ENCODE measurements around the gene LRP5.

The LRP5 gene

DNA sequence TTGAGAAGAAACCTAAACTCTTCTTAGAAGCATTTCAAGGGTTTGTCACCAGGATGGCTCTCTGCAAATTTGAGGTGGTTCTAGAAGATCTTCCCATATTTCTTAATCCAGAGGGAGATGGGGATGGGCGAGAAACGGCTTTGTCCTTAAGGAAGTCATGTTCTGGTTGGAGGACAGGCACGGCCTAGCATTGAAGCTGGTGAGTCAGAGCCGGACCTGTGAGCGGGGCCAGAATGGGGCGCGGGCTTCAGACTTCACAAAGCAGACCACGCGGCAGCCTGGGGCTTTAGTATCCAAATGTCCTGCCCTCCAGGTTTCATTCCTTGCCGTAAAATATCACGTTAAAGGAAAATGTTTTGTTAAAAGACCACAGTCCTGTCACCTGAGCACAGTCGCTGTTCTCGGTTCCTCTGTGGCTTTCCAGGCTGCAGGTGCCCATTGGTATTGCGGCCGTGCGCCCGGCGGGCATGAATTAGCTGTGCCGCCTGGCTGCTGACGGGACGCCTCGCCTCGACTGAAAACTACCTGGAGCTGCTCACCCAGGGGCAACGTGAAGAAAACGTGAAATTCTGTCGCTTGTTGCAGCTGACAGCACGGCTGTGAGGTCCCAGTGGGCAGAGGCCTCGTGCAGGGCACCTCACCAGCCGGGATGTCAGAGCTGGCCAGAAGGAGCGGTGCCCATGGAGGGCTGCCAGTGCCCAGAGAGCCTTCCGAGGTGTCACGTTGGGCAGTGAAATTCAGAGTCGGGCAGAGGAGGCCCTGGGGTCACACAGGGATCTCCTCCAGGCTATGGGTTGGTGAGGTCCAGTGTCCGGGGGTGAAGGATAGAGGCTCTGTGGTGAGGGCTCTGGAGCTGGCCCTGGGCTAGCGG lies 59.0 kb downstream of the LRP5 start:
- peak; percentile 78 for DNase-seq (ENCODE audit: low read depth)

DNA sequence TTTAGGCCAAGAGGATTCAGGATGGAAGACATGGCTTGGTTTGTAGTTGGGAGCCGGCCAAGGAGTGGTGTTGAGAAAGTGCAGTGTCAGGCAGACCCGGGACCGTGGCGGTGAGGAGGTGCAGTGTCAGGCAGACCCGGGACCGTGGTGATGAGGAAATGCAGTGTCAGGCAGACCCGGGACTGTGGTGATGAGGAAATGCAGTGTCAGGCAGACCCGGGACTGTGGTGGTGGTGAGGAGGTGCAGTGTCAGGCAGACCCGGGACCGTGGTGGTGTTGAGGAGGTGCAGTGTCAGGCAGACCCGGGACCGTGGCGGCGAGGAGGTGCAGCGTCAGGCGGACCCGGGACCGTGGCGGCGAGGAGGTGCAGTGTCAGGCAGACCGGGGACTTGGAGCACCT lies 59.7 kb downstream of the LRP5 start:
- DNase-seq (ENCODE audit: low read depth), result peak; percentile 76

DNA sequence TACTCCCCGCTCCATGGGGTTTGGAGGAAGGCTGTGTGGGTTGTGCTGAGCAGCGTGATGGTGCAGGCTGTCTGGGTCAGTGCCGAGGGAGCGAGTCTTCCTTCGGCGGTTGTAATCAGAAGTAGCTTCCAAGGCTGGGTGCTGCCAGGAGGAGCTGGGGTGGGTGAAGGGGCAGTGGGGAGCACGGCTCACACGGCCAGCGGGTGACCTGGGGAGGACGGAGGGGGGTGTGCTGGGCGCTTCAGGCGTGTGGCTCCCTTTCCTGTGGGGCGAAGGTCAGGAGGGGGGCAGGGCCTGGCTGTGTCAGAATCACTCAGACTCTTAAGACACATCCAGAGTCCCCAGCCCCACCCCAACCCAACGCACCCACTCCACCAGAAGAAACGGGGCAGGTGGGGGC lies 60.2 kb downstream of the LRP5 start:
- no peak for DNase-seq (ENCODE audit: low read depth)

DNA sequence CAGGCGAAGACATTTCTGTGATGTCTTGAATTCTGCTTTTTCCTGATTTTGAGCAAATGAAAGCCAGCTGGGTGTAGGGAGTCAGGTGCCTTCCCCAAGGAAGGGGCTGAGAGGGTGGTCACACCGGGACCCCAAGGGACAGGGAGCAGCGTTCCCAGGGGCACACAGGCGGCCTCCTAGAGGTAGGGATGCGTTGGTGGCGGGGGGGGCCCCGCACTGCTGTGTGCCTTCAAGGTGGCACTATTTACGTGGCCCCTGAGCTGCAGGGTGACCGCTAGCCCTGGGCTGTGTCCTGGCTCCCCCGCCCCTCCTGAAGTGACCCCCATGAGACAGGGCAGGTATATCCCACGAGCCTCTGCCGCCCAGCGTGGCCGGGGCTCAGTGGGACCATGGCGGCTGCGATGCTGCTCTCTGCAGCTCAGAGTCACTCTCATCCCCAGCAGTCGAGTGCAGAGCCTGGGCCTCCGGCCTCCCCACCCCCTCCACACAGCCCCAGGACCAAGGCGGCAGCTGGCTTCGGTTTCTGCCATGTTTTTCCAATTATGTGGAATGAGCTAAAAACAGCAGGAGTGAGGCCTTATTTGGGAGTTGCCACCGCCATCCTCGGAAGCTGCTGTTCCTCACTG lies 60.9 kb downstream of the LRP5 start:
- DNase-seq (ENCODE audit: low read depth), result peak; percentile 5

DNA sequence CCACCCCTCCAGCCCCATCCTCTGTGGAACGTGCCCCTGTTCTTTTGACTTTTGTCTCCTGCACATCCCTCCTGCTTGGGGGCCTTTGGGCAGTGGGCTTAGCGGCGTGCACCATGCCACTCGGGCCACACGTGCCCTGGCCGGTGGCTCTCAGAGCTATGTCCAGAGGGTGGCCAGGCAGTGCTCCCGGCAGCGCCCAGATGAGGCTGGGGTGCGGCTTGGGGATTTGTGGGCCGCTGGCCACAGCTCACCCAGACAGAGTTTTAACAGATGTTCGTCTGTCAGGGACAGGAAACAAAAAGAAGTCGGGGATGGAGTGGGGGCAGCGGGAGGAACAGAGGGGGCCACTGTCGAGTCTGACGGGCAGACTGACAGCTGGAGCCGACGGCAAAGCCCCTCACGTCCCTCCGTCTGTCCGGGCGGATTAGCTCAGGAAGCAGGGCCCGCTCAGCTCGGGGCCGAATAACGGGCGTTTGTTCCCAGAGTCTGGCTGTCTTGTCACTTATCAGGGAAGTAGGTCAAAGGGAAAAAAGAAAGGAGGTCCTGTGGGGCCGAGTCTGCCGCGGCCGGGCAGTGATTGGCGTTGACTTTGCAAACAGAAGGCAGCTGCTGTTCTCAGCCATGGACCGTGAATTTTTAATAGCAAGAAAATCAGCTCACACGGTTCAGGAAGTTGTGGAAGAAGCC lies 61.6 kb downstream of the LRP5 start:
- DNase-seq (ENCODE audit: low read depth), result peak; percentile 44

DNA sequence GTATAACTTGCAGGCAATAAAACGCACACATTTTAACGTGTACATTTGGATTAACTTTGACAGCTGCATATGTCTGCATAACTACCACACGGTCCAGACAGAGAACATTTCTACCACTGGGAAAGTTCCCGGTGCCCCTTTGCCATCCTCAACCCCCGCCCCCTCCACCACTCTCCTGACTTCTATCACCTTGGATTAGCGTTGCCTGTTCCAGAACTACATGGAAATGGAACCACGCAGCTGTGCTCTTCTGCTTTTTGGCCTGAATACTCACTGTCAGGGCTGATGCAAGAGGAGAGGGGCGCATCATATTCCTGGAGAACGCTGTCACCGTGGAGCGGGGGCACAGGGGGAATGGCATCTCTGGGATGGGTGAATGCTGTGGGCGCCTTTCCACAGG lies 62.1 kb downstream of the LRP5 start:
- peak; percentile 25 for DNase-seq (ENCODE audit: low read depth)

DNA sequence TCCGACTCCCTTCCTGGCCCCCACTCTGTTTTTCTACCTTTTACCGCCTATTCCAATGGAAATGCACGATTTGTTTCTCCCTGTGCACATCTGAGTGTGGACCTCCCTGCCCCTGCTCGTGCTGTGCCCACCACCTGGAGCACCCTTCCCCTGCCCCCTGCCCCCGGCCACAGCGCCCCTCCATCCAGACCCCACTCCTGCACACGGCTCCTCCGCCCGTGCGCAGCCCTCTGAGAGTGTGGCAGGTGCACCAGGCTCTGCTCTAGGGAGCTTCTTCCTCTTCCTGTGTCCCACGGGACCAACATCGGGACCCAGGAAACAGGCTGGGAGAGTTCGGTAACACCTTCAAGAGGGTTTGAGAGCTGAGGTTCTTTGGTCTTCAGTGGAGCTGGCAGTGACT lies 62.9 kb downstream of the LRP5 start:
- no peak for DNase-seq (ENCODE audit: low read depth)

DNA sequence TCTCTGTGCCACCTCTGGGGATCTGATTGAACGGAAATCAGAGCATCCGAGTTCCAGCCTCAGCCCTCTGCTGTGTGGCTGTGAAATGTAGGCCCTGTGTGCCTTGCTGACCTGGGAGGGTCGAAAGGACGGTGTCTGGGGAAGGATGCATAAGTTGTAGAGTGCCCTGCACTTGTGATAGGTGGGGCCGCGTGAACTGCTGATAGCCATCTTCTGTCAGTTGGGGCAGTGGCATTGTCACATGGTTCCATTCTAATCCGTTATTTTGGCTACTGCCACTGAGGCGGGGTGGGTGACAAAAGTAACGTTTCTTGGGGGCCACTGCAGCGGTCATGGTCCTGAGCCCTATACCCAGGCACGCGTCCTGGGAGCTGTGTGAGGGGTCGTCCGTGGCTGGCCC lies 63.4 kb downstream of the LRP5 start:
- no peak for DNase-seq (ENCODE audit: low read depth)

DNA sequence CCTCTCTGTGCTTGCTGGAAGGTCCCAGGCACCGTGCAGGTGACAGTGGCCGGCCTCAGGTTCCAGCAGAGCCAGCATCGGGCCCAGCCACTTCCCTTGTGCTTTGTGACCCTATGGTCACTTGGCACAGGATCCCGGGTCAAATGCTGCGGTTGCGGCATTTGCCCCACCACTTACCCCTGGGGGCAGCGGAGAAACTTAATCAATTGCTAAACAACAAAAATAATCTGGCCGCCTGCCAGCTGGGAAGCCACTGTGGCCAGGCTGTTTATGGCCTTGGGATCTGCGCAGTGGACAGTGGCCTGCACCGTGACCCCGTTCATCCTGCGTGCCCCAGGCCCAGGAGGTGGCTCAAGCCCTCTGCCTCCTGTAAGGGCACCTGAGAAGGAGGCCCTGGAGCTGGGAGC lies 65.0 kb downstream of the LRP5 start:
- DNase-seq (ENCODE audit: low read depth), result no peak

DNA sequence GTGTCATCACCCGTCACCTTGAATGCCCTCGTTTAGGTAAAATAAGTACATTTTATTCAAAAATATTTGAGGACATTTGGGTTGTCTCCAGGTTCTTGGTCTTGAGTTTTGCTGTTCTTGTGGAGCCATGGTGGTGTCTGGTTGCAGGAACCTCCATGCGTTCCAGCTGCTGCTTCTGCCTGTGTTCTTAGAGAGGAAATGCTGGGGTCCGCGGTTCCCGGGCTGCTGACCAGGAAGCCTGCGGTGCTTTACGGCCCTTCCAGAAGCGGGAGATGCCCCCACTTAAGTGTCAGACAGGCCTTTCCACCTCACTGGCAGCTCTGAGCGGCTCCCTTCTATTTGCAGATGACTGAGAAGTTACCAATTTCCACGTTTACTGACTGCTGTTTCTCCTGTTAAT lies 66.8 kb downstream of the LRP5 start:
- no peak for DNase-seq (ENCODE audit: low read depth)

DNA sequence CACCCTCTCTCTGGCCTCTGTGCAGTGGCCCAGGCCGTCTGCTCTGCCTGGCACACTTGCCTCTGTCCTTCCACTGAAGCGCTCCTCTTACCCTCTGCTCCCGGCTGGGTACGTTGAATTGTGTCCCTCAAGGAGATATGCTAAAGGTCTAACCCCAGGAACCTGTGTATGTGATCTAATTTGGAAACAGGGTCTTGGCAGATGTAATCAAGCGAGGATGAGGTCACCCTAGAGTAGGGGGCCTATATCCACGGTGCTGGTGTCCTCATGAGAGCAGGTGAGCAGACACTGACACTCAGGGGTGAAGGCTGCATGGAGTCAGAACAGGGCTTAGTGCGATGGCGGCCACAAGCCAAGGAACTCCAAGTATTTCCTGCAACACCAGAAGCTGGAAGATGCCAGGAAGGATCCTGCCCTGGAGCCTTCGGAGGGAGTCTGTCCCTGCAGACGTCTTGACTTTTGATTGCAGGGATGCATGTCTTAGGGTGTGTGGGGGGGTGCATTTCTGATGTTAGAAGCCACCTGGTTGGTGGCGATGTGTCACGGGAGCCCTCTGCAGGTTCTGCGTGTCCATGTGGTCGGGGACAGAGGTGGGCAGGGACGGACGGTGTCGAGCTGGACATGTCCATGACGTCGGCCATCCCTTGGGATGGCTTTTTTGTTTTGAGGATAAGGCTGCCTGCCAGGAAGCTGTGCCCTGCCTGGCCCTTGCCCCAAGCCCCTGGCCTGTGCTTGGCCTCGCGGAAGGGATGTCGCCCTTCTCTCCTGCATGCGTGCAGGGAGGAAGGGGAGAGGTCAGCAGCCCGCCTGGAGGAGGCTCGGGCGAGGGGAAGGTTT lies 68.6 kb downstream of the LRP5 start:
- peak; percentile 11 for DNase-seq (ENCODE audit: low read depth)

DNA sequence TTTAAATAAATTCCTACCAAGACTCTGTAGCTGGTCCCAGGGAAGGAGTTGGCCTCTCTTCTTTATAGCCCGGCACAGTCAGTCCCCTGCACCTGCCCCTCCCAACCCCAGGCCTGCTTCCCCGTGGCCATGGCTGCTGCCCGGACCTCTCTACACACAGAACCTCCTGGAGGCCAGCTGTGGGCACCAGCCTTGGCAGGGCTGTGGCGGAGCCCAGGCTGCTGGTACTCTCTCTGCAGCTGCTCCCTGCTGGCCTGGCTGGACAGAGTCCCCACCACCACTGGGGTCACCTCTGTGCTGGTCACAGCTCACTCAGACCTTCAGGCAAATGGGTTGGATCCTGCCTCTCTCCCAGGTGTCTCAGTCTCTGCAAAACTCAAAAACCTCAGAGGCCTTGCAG lies 69.3 kb downstream of the LRP5 start:
- DNase-seq (ENCODE audit: low read depth), result no peak

DNA sequence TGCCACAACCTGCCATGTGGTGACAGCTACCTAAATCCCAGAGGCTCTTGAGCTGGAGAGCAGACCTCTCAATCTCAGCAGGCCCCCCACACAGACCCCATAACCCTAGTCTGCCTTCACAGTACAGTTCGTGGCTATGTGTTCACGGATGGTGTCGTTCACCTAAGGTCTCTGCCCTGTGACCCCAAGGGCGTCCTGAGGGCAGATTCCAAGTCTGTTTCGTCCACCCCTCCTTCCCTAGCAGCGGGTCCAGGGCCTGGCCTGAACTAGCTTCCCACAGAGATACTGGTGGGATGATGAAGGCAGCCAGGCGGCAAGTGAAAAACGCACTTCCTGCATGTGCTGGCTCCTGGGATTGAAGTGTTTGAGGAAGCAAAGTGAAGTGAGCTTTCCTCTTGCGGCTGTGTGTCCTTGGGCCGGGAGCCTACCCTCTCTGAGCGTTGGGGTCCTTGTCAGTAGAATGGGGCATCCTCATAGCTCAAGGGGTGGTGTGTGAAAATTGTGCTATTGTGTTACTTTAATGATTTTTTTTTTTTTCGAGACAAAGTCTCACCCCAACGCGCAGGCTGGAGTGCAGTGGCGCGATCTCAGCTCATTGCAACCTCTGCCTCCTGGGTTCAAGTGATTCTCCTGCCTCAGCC lies 70.1 kb downstream of the LRP5 start:
- no peak for DNase-seq (ENCODE audit: low read depth)

DNA sequence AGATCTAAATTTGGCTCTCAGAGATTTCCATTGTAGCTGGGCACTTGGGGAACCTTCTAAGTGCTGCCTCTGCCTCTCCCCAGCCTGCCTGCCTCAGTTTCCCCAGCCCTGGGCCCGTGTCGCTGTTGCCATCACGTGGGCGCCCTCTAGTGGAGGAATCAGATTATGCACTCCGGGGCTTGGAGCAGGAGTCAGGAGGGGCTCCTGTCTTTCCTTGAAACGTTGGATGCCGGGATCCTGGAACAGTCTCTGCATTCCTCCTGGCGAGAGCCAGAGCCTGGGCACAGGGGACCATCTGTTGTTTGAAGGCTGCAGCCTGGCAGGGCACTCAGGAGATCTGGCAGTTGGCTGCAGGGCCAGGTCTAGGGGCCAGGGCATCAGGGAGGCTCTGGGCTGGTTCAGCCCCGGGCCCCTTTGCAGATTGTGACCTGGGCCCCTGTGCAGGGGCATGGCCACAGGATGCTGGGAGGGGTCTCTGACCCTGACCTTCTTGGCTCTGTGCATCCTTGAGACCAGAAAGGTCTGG lies 71.6 kb downstream of the LRP5 start:
- DNase-seq (ENCODE audit: low read depth), result peak; percentile 29

DNA sequence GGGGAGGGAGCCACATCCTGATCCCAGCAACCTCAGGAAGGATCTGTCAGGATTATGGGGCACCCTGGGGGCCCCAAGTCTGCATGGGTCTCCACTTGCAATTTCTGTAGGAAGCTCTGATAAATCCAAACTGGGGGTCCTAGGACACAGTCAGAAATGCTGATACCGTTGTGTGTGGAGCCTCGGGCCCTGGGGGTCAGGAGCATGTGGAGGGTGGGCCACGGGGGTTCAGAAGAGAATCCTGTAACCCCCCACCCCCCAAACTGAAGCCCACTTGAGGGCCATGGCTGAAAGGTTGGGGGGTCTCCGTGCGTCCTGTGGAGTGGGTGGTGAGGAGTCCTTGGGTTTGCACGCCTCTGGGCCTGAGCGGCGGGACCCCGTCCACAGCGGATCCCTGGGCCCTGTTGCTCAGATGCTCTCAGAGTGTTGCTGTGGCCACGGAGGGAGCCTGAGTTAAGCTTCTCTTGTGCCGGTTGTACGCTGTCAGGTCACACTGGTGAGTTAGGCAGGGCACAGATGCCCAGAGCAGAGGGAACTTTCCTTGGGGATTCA lies 72.2 kb downstream of the LRP5 start:
- DNase-seq (ENCODE audit: low read depth), result no peak

DNA sequence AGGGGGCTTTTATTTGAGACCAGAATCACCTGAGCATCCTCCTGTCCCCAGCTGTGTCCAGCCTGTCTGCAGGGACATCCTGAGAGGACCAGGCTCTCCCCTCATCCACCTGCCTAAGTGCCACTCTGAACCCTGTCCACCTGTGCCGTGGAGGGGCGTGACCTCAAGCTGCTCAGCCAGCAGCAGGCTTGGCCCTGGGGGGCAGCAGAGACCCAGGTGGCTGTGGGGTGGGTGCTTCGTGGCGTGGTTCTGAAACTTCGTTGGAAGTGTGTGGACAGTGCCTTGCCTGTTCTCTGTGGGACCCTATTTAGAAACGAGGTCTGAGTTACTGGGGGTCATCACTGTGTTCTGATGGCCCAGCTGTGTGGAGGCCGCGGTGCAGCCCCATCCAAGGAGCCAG lies 72.7 kb downstream of the LRP5 start:
- no peak for DNase-seq (ENCODE audit: low read depth)

DNA sequence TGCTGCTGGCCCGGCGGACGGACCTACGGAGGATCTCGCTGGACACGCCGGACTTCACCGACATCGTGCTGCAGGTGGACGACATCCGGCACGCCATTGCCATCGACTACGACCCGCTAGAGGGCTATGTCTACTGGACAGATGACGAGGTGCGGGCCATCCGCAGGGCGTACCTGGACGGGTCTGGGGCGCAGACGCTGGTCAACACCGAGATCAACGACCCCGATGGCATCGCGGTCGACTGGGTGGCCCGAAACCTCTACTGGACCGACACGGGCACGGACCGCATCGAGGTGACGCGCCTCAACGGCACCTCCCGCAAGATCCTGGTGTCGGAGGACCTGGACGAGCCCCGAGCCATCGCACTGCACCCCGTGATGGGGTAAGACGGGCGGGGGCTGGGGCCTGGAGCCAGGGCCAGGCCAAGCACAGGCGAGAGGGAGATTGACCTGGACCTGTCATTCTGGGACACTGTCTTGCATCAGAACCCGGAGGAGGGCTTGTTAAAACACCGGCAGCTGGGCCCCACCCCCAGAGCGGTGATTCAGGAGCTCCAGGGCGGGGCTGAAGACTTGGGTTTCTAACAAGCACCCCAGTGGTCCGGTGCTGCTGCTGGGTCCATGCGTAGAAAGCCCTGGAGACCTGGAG lies 74.1 kb downstream of the LRP5 start:
- peak; percentile 13 for DNase-seq (ENCODE audit: low read depth)

DNA sequence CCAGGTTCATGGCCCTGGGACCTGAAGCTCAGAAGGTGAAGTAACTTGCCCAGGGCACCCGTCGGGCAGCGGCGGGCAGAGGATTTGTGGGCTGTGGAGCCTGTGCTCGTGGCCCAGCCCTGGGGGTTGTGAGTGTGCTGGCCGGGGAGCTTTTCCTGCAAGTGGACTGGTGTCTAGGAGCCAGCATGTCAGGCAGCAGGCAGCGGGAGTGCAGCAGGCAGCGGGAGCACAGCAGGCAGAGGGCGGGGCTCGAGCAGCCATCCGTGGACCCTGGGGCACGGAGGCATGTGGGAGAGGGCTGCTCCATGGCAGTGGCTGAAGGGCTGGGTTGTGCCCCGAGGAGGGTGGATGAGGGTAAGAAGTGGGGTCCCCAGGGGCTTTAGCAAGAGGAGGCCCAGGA lies 75.4 kb downstream of the LRP5 start:
- no peak for DNase-seq (ENCODE audit: low read depth)

DNA sequence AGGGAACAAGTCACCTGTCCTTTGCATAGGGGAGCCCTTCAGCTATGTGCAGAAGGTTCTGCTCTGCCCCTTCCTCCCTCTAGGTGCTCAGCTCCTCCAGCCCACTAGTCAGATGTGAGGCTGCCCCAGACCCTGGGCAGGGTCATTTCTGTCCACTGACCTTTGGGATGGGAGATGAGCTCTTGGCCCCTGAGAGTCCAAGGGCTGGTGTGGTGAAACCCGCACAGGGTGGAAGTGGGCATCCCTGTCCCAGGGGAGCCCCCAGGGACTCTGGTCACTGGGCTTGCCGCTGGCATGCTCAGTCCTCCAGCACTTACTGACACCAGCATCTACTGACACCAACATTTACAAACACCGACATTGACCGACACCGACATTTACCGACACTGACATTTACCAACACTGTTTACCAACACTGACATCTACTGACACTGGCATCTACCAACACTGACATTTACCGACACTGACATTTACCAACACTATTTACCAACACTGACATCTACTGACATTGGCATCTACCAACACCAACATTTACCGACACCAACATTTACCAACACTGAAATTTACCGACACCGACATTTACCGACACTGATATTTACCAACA lies 76.3 kb downstream of the LRP5 start:
- DNase-seq (ENCODE audit: low read depth), result no peak

DNA sequence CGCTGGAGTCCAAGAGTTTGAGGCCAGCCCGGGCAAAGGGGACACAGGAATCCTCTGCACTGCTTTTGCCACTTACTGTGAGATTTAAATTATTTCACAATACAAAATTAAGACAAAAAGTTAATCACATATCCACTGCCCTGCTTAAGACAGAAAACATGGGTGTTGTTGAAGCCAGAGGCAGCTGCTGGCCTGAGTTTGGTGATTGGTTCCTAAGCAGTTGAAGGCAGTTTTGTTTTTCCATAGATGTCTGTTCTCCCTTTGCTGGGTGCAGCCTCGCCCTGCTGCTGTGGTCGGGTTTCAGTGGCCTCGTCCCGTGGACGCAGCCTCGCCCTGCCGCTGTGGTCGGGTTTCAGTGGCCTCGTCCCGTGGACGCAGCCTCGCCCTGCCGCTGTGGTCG lies 77.9 kb downstream of the LRP5 start:
- no peak for DNase-seq (ENCODE audit: low read depth)

All from amniotic epithelial cell (primary cell).